WTC11 (cell line): ENCODE data around the gene PRPF6. TPM values are rescaled to one million over a fixed set of nuclear protein-coding genes. Genes with fewer than 3 reads are reported as not detected.

Experiments used
- ATAC-seq: fragments of 200-7000 bp; cut with Tn5 transposase; 2 replicates; pipeline ENCODE4 v1.10.0; 2021; ENCODE audit warnings: mild to moderate bottlenecking, moderate library complexity
- CTCF ChIA-PET: fragments of 300-600 bp; sonication (Branson Sonifier 250); formaldehyde crosslinking; loops from one replicate; lab custom pipeline; 2021; ENCODE audit warnings: antibody characterized with exemption; lab: Charles Lee
- POLR2A ChIA-PET: fragments of 350-600 bp; sonication (Branson Sonifier 250); formaldehyde crosslinking; loops from one replicate; lab custom pipeline; 2021; ENCODE audit warnings: antibody characterized with exemption; lab: Charles Lee
- DNase-seq: peaks from one replicate; pipeline ENCODE4 v3.0.0; 2021; ENCODE audit warnings: low spot score
- H3K27ac Mint-ChIP-seq: 2 replicates; pipeline ENCODE4 v1.8.0; 2021; ENCODE audit warnings: mixed read lengths
- H3K27me3 Mint-ChIP-seq: 2 replicates; pipeline ENCODE4 v1.8.0; 2021; ENCODE audit warnings: low read depth, mild to moderate bottlenecking, moderate library complexity, mixed read lengths
- H3K36me3 Mint-ChIP-seq: 2 replicates; pipeline ENCODE4 v1.8.0; 2021; ENCODE audit warnings: mixed read lengths
- H3K4me1 Mint-ChIP-seq: 2 replicates; pipeline ENCODE4 v1.8.0; 2022; ENCODE audit warnings: mixed read lengths
- H3K4me3 Mint-ChIP-seq: 2 replicates; pipeline ENCODE4 v1.8.0; 2021; ENCODE audit warnings: mild to moderate bottlenecking, moderate library complexity, mixed read lengths
- H3K9me3 Mint-ChIP-seq: 2 replicates; pipeline ENCODE4 v1.8.0; 2021; ENCODE audit warnings: mixed read lengths
- ARID4B ChIP-seq: sonication (generic); formaldehyde crosslinking; IDR thresholded peaks from 2 replicates; pipeline ENCODE4 v1.8.0; 2023; ENCODE audit warnings: missing genetic modification reagents, mild to moderate bottlenecking, borderline replicate concordance
- CDX4 ChIP-seq: fragments of 250-450 bp; sonication (Bioruptor Pico); IDR thresholded peaks from 2 replicates; pipeline ENCODE4 v1.9.0; 2021; ENCODE audit warnings: moderate library complexity, mild to moderate bottlenecking, inconsistent platforms, borderline replicate concordance
- FOXK1 ChIP-seq: sonication (generic); formaldehyde crosslinking; IDR thresholded peaks from 2 replicates; pipeline ENCODE4 v1.8.0; 2022; ENCODE audit warnings: mild to moderate bottlenecking, moderate library complexity, missing genetic modification reagents
- FOXP1 ChIP-seq: sonication (generic); formaldehyde crosslinking; IDR thresholded peaks from 2 replicates; pipeline ENCODE4 v1.8.0; 2022; ENCODE audit warnings: missing genetic modification reagents, mild to moderate bottlenecking, moderate library complexity, borderline replicate concordance
- GRHL2 ChIP-seq: fragments of 250-450 bp; sonication (Bioruptor Pico); IDR thresholded peaks from 2 replicates; pipeline ENCODE4 v1.8.0; 2022; ENCODE audit warnings: mild to moderate bottlenecking, moderate library complexity; ENCODE audit not compliant: insufficient replicate concordance, severe bottlenecking
- GTF2I ChIP-seq: fragments of 250-450 bp; sonication (Bioruptor Pico); conservative IDR thresholded peaks from 2 replicates; pipeline ENCODE4 v1.4.0; 2021; ENCODE audit warnings: mild to moderate bottlenecking
- HMGXB4 ChIP-seq: sonication (generic); formaldehyde crosslinking; IDR thresholded peaks from 2 replicates; pipeline ENCODE4 v1.8.1; 2023; ENCODE audit warnings: mild to moderate bottlenecking, moderate library complexity, missing genetic modification reagents
- MYBL2 ChIP-seq: sonication (generic); formaldehyde crosslinking; IDR thresholded peaks from 2 replicates; pipeline ENCODE4 v1.8.1; 2023; ENCODE audit warnings: mild to moderate bottlenecking, moderate library complexity, missing genetic modification reagents
- NFE2L1 ChIP-seq: sonication (generic); formaldehyde crosslinking; IDR thresholded peaks from 2 replicates; pipeline ENCODE4 v1.8.1; 2023; ENCODE audit warnings: missing genetic modification reagents
- NR3C1 ChIP-seq: sonication (generic); formaldehyde crosslinking; conservative IDR thresholded peaks from 2 replicates; pipeline ENCODE4 v1.8.1; 2023; ENCODE audit warnings: low read depth, mild to moderate bottlenecking, missing genetic modification reagents
- PRDM15 ChIP-seq: sonication (generic); formaldehyde crosslinking; IDR thresholded peaks from 2 replicates; pipeline ENCODE4 v1.8.0; 2022; ENCODE audit warnings: missing genetic modification reagents
- PRRX2 ChIP-seq: fragments of 250-450 bp; sonication (Bioruptor Pico); IDR thresholded peaks from 2 replicates; pipeline ENCODE4 v1.8.0; 2021; ENCODE audit warnings: mild to moderate bottlenecking
- SOX15 ChIP-seq: fragments of 250-450 bp; sonication (Bioruptor Pico); IDR thresholded peaks from 2 replicates; pipeline ENCODE4 v1.9.0; 2021; ENCODE audit warnings: mild to moderate bottlenecking
- TP53 ChIP-seq: sonication (generic); formaldehyde crosslinking; IDR thresholded peaks from 2 replicates; pipeline ENCODE4 v1.8.1; 2023; ENCODE audit warnings: mild to moderate bottlenecking, missing genetic modification reagents
- ZNF121 ChIP-seq: sonication (generic); formaldehyde crosslinking; IDR thresholded peaks from 2 replicates; pipeline ENCODE4 v1.8.0; 2023; ENCODE audit warnings: missing genetic modification reagents
- ZNF219 ChIP-seq: sonication (generic); formaldehyde crosslinking; IDR thresholded peaks from 2 replicates; pipeline ENCODE4 v1.8.0; 2023; ENCODE audit warnings: missing genetic modification reagents, mild to moderate bottlenecking, borderline replicate concordance
- total RNA-seq: library from RNA; stranded (reverse); gene quantifications from 3 replicates; pipeline ENCODE4 v1.2.3, GENCODE V29; 2021
- TF ChIP-seq, protein P1 (sequence below): sonication (generic); formaldehyde crosslinking; IDR thresholded peaks from 2 replicates; pipeline ENCODE4 v1.8.0; 2022; ENCODE audit warnings: mild to moderate bottlenecking, missing genetic modification reagents
- TF ChIP-seq, protein P2 (sequence below): fragments of 250-450 bp; sonication (Bioruptor Pico); IDR thresholded peaks from 2 replicates; pipeline ENCODE4 v1.8.0; 2021; ENCODE audit warnings: mild to moderate bottlenecking
- TF ChIP-seq, protein P3 (sequence below): sonication (generic); formaldehyde crosslinking; IDR thresholded peaks from 2 replicates; pipeline ENCODE4 v1.8.1; 2022; ENCODE audit warnings: mild to moderate bottlenecking, moderate library complexity, missing genetic modification reagents
- TF ChIP-seq, protein P4 (sequence below): fragments of 250-450 bp; sonication (Bioruptor Pico); conservative IDR thresholded peaks from 2 replicates; pipeline ENCODE4 v1.9.0; 2021; ENCODE audit warnings: mild to moderate bottlenecking

Gene PRPF6
- total RNA-seq, 1 experiment from 2014 or later, result 79.4 TPM

GRCh38 chr20:63931735-63932134 lies 49.2 kb upstream of the PRPF6 start:
- DNase-seq, result no peak
- Mint-ChIP-seq H3K36me3 (peaks cover 42% of the 10 kb centered on the region), H3K27me3 (no peaks in the 10 kb centered on the region), H3K4me1 (no peaks in the 10 kb centered on the region)
- TF ChIP-seq HMGXB4, result no peak
- TF ChIP-seq, protein P1, sequence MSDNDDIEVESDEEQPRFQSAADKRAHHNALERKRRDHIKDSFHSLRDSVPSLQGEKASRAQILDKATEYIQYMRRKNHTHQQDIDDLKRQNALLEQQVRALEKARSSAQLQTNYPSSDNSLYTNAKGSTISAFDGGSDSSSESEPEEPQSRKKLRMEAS (CRISPR knock-in tag), result no peak
- no peak for TF ChIP-seq SOX15 (CRISPR knock-in tag)
- no peak for TF ChIP-seq TP53 (CRISPR knock-in tag)
- TF ChIP-seq MYBL2 (CRISPR knock-in tag), result no peak
- TF ChIP-seq NR3C1 (CRISPR knock-in tag), result no peak
- no peak for TF ChIP-seq NFE2L1 (CRISPR knock-in tag)
- TF ChIP-seq, protein P2, sequence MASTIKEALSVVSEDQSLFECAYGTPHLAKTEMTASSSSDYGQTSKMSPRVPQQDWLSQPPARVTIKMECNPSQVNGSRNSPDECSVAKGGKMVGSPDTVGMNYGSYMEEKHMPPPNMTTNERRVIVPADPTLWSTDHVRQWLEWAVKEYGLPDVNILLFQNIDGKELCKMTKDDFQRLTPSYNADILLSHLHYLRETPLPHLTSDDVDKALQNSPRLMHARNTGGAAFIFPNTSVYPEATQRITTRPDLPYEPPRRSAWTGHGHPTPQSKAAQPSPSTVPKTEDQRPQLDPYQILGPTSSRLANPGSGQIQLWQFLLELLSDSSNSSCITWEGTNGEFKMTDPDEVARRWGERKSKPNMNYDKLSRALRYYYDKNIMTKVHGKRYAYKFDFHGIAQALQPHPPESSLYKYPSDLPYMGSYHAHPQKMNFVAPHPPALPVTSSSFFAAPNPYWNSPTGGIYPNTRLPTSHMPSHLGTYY (CRISPR knock-in tag), result no peak
- no peak for TF ChIP-seq ZNF121 (CRISPR knock-in tag)
- TF ChIP-seq PRRX2 (CRISPR knock-in tag), result no peak
- no peak for TF ChIP-seq FOXK1
- no peak for TF ChIP-seq ARID4B
- no peak for TF ChIP-seq FOXP1 (CRISPR knock-in tag)
- no peak for TF ChIP-seq ZNF219 (CRISPR knock-in tag)
- TF ChIP-seq, protein P3, sequence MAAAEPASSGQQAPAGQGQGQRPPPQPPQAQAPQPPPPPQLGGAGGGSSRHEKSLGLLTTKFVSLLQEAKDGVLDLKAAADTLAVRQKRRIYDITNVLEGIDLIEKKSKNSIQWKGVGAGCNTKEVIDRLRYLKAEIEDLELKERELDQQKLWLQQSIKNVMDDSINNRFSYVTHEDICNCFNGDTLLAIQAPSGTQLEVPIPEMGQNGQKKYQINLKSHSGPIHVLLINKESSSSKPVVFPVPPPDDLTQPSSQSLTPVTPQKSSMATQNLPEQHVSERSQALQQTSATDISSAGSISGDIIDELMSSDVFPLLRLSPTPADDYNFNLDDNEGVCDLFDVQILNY (CRISPR knock-in tag), result no peak
- TF ChIP-seq, all 79 proteins: peak for 0
- POLR2A ChIA-PET, result no interaction called here
- H3K4me3 Mint-ChIP-seq, result no peak overlapping the region
- ATAC-seq, result no peak
- H3K27ac Mint-ChIP-seq, result no peak overlapping the region
- no peaks in the 10 kb centered on the region for H3K9me3 Mint-ChIP-seq
- CTCF ChIA-PET, result interaction anchor here (1.2 kb wide), 1 partner anchor 49 kb away, joined by 3 read pairs; the partner anchor contains the start of gene PRPF6

DNA sequence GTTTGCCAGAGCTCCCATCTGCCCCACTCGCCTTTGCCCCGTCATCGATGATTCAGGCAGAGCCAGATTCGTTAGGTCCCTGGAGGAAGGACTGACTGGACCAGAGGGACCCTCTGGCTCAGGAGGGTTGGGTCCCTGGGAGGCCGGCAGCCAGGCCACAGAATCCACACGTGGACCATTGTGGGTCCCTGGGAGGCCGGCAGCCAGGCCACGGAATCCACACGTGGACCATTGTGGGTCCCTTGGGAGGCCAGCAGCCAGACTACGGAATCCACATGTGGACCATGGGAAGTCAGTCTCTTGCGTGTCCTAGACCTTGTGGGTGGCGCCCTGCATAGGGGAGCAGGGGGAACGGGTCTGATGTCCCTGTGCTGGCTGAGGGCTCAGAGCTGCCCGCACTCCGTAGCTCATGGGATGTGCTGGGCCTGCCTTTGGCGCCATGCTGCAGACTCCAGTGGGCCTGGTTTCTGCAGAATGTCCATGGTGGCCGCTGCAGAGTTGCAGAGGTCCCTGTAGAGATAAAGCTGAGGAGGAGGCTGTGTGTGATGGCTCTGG lies 48.2 kb upstream of the PRPF6 start:
- peaks cover 42% of the 10 kb centered on the region for H3K36me3 Mint-ChIP-seq
- H3K4me3 Mint-ChIP-seq, result no peak overlapping the region
- no peak overlapping the region for H3K27ac Mint-ChIP-seq
- no peaks in the 10 kb centered on the region for H3K4me1 Mint-ChIP-seq
- DNase-seq, result no peak
- CTCF ChIA-PET, result interaction anchor here (1.0 to 2.6 kb wide), 8 partner anchors 10 to 395 kb away, joined by 3 to 21 read pairs (median 6); partner anchors contain the start of genes PRPF6, PTK6 and UCKL1
- no peaks in the 10 kb centered on the region for H3K27me3 Mint-ChIP-seq
- H3K9me3 Mint-ChIP-seq, result no peaks in the 10 kb centered on the region
- no peak for ATAC-seq
- POLR2A ChIA-PET, result interaction anchor here (0.6 kb wide), 1 partner anchor 31 kb away, joined by 3 read pairs; no protein-coding TSS in a partner anchor
- TF ChIP-seq PRDM15 (CRISPR knock-in tag), result no peak
- TF ChIP-seq GRHL2, result no peak
- TF ChIP-seq, protein P4, sequence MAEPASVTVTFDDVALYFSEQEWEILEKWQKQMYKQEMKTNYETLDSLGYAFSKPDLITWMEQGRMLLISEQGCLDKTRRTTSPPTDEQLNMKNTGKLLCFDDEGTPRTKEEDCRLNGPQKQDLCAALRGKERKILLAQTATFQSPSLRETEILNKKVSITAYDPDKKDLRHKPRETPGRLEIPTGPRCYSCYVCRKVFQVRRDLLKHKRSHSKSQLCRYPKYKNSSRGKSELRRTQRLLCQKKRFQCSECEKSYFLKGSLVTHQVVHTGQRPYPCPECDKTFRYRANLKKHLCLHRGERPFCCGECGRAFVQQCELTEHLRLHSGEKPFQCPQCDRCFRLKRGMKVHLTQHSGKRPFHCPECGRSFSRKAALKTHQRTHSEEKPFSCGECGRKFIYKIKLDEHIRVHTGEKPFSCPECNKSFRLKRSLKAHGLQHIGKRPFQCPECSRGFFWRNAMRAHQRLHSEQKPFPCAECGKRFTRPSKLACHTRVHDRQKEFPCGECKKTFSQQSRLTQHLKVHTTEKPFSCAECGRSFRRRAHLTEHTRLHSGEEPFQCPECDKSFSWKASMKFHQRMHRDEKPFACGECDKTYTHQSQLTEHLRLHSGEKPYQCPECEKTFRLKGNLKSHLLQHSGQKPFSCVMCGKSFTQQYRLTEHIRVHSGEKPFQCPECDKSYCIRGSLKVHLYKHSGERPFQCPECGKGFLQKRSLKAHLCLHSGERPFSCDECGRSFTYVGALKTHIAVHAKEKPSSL, result no peak
- TF ChIP-seq CDX4 (CRISPR knock-in tag), result no peak
- TF ChIP-seq GTF2I (CRISPR knock-in tag), result no peak
